ENCODE data around the gene ARMC5. TPM values are rescaled to one million over a fixed set of nuclear protein-coding genes. Genes with fewer than 3 reads are reported as not detected.

Gene ARMC5
- total and polyA plus RNA-seq, 9 of the 15 experiments (the other 6 are each of a cell fraction or from before 2014, with no cell fraction given) = 0.11 to 13.5 (median 2.1) TPM

- Histone ChIP-seq H3K9me3 (replicated peaks; ENCODE audit: control insufficient read depth, insufficient read depth, low read depth, low read length) (no peaks in the 10 kb centered on the region), H4K20me1 (replicated peaks; ENCODE audit: control insufficient read depth, insufficient read depth, low read length) (no peaks in the 10 kb centered on the region), H3K27me3 (ENCODE audit: control insufficient read depth in 2 of 2, insufficient read depth in 2 of 2, low read length in 2 of 2) (peaks cover 10 to 58% of the 10 kb centered on the region in 2 experiments; a peak in 4 of 5 replicates), H3K4me3 (no peak overlapping the region), H3K79me2 (ENCODE audit: control insufficient read depth, insufficient read depth, low read length) (no peaks in the 10 kb centered on the region), H3K27ac (ENCODE audit: extremely low read depth, low read depth, low read length) (no peak overlapping the region), H3K36me3 (ENCODE audit: control insufficient read depth, insufficient read depth, low read length) (no peaks in the 10 kb centered on the region), H3K9ac (ENCODE audit: insufficient read depth in 1 of 2, low read depth in 2 of 2, low read length in 2 of 2) (no peak overlapping the region; a peak in 1 of 4 replicates), H3K4me1 (replicated peaks in 1 of 2; ENCODE audit: control insufficient read depth in 2 of 2, insufficient read depth in 2 of 2, low read length in 2 of 2) (peaks cover 0 to 9% of the 10 kb centered on the region in 2 experiments; a peak in 2 of 5 replicates), H3K9me1 (ENCODE audit: control insufficient read depth, insufficient read depth, low read length) (no peaks in the 10 kb centered on the region), H2AFZ (ENCODE audit: low read depth, low read length) (no peak overlapping the region), H3K4me2 (ENCODE audit: insufficient read depth, low read length) (no peak overlapping the region)
- ChIA-PET POLR2A (no interaction called here), CTCF (ENCODE audit: low intra/inter-chr PET ratio) (no interaction called here)
- no TSS peak for BruUV-seq (replicated peaks)
- ATAC-seq = no peak
- WGBS (ENCODE audit: insufficient coverage, low coverage, missing lambda C conversion rate) = 39% methylated on average over 10 of the region's 10 CpGs
- intact Hi-C loops (cut with micrococcal nuclease) = no loop called here
- TF ChIP-seq, protein P1, sequence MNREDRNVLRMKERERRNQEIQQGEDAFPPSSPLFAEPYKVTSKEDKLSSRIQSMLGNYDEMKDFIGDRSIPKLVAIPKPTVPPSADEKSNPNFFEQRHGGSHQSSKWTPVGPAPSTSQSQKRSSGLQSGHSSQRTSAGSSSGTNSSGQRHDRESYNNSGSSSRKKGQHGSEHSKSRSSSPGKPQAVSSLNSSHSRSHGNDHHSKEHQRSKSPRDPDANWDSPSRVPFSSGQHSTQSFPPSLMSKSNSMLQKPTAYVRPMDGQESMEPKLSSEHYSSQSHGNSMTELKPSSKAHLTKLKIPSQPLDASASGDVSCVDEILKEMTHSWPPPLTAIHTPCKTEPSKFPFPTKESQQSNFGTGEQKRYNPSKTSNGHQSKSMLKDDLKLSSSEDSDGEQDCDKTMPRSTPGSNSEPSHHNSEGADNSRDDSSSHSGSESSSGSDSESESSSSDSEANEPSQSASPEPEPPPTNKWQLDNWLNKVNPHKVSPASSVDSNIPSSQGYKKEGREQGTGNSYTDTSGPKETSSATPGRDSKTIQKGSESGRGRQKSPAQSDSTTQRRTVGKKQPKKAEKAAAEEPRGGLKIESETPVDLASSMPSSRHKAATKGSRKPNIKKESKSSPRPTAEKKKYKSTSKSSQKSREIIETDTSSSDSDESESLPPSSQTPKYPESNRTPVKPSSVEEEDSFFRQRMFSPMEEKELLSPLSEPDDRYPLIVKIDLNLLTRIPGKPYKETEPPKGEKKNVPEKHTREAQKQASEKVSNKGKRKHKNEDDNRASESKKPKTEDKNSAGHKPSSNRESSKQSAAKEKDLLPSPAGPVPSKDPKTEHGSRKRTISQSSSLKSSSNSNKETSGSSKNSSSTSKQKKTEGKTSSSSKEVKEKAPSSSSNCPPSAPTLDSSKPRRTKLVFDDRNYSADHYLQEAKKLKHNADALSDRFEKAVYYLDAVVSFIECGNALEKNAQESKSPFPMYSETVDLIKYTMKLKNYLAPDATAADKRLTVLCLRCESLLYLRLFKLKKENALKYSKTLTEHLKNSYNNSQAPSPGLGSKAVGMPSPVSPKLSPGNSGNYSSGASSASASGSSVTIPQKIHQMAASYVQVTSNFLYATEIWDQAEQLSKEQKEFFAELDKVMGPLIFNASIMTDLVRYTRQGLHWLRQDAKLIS (CRISPR knock-in tag; IDR thresholded peaks at IDR 0.05) = no peak
- TF ChIP-seq CREBBP (IDR thresholded peaks at IDR 0.05; ENCODE audit: low read depth, low read length) (no peak), POLR3A (IDR thresholded peaks at IDR 0.05; ENCODE audit: borderline replicate concordance, extremely low read depth, insufficient read depth, insufficient read length) (no peak)
- no peak for DNase-seq (ENCODE audit: extremely low read depth in 1 of 4, low spot score in 3 of 4)
- in situ Hi-C loops (cut with MboI) = no loop called here
- FAIRE-seq = no peak
Measured at GRCh38 chr16:31412750-31413149, 46.6 kb upstream of the ARMC5 start.
